DOHH2 (cell line): Measurements from ENCODE around the gene ADK.

Experiments used
- H3F3A ChIP-seq: fragments of 200-600 bp; sonication (generic), shearing (Covaris generic); 2 replicates; pipeline ENCODE4 v1.6.0; 2016; ENCODE audit warnings: antibody characterized with exemption, mild to moderate bottlenecking; ENCODE audit not compliant: control insufficient read depth, insufficient read depth
- H3K27ac ChIP-seq: fragments of 200-600 bp; sonication (generic); 2 replicates; pipeline ENCODE4 v1.5.1; 2014; ENCODE audit warnings: low read depth, mild to moderate bottlenecking, low read length, moderate library complexity
- H3K27me3 ChIP-seq: fragments of 200-600 bp; sonication (generic); 2 replicates; pipeline ENCODE4 v1.6.1; 2014; ENCODE audit warnings: mild to moderate bottlenecking, low read length, mixed read lengths; ENCODE audit not compliant: control insufficient read depth
- H3K36me3 ChIP-seq: fragments of 200-600 bp; sonication (generic); 2 replicates; pipeline ENCODE4 v1.6.1; 2014; ENCODE audit warnings: mild to moderate bottlenecking, low read length, moderate library complexity, mixed read lengths; ENCODE audit not compliant: control insufficient read depth
- H3K4me1 ChIP-seq: fragments of 200-600 bp; sonication (generic); 2 replicates; pipeline ENCODE4 v1.6.1; 2014; ENCODE audit warnings: mild to moderate bottlenecking, low read length, mixed read lengths; ENCODE audit not compliant: control insufficient read depth
- H3K4me2 ChIP-seq: fragments of 200-600 bp; sonication (generic); 2 replicates; pipeline ENCODE4 v1.6.0; 2014; ENCODE audit warnings: mild to moderate bottlenecking, low read length, moderate library complexity
- H3K4me3 ChIP-seq: fragments of 200-600 bp; sonication (generic); 2 replicates; pipeline ENCODE4 v1.5.1; 2014; ENCODE audit warnings: mild to moderate bottlenecking, low read length, mixed read lengths
- H3K79me2 ChIP-seq: fragments of 200-600 bp; sonication (generic); 2 replicates; pipeline ENCODE4 v1.6.1; 2014; ENCODE audit warnings: mild to moderate bottlenecking, low read length, mixed read lengths; ENCODE audit not compliant: control insufficient read depth
- H3K9me2 ChIP-seq: fragments of 200-600 bp; sonication (generic); replicated peaks from 2 replicates; pipeline ENCODE4 v1.6.1; 2014; ENCODE audit warnings: mild to moderate bottlenecking, low read length, mixed read lengths; ENCODE audit not compliant: control insufficient read depth
- H3K9me3 ChIP-seq: fragments of 200-600 bp; sonication (generic); 2 replicates; pipeline ENCODE4 v1.6.1; 2014; ENCODE audit warnings: antibody characterized with exemption, low read length, mixed read lengths; ENCODE audit not compliant: control insufficient read depth, insufficient read depth
- H4K20me1 ChIP-seq: fragments of 200-600 bp; sonication (generic); 2 replicates; pipeline ENCODE4 v1.6.0; 2014; ENCODE audit warnings: low read depth, mild to moderate bottlenecking, antibody characterized with exemption, low read length, moderate library complexity; ENCODE audit not compliant: control insufficient read depth, insufficient read depth
- CTCF ChIP-seq: fragments of 200-600 bp; sonication (generic); IDR thresholded peaks from one replicate; pipeline ENCODE4 v1.5.1; 2014; ENCODE audit warnings: antibody characterized with exemption, mild to moderate bottlenecking, low read depth, low read length; ENCODE audit not compliant: poor library complexity, severe bottlenecking
- EZH2phosphoT487 ChIP-seq: fragments of 200-600 bp; sonication (generic); IDR thresholded peaks from 2 replicates; pipeline ENCODE4 v1.6.1; 2017; ENCODE audit warnings: borderline replicate concordance, mild to moderate bottlenecking, antibody characterized with exemption, low read length, moderate library complexity, mixed read lengths

Gene ADK

DNA sequence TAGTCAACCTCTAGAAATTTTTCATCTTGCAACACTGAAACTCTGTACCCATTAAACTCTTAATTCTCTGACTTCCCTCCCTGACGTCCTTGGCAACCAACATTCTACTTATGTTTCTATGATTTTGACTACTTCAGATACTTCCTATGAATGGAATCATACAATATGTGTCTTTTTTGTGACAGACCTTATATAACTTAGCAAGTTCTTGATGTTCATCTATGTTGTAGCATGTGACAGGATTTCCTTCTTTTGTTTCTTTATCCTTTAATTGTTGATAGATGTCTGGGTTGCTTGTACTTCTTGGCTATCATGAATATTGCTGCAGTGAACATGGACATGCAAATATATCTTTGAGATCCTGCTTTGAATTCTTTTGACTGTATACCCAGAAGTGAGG, 240.8 kb downstream of the ADK start:
- H3K4me2 ChIP-seq: no peak overlapping the region
- H3K79me2 ChIP-seq: no peaks in the 10 kb centered on the region
- no peaks in the 10 kb centered on the region for H3K27me3 ChIP-seq
- no peak overlapping the region for H3K4me3 ChIP-seq
- no peak overlapping the region for H3K27ac ChIP-seq
- H4K20me1 ChIP-seq: no peaks in the 10 kb centered on the region
- TF ChIP-seq EZH2phosphoT487 (no peak), CTCF (no peak)
- H3K9me2 ChIP-seq: no peaks in the 10 kb centered on the region
- no peaks in the 10 kb centered on the region for H3K4me1 ChIP-seq
- H3F3A ChIP-seq: no peaks in the 10 kb centered on the region
- H3K36me3 ChIP-seq: peaks cover 5% of the 10 kb centered on the region; the same call in 1 of the 2 replicates
- no peaks in the 10 kb centered on the region for H3K9me3 ChIP-seq

DNA sequence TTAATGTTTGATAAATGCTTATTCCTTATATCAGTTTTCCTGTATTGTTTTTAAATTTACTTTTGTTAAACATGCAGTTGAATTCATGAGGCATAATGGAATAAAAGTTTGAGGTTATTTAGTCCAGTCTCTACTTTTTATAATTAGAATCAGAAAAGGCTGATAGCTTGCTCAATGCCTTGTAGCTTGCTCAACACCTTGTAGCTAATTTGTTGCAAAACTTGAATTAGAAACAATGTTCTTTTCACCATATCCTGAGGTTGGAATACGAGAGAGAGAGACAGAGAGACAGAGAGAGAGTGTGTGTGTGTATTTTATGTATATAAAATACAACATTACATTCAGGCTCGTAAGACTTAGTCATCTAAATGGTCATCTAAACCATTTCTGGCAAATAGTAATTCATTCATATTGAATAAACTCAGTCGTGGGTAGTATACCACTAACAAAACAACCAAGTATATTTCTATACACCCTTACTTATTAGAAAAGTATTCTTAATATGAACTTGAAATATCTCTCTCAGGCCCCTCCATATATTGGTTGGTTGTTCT, 243.5 kb downstream of the ADK start:
- Histone ChIP-seq H3K79me2 (no peaks in the 10 kb centered on the region), H3K9me3 (no peaks in the 10 kb centered on the region), H3K4me3 (no peak overlapping the region), H3F3A (0 out of 2 replicates have a peak, but pooled peaks cover 3% of the 10 kb centered on the region), H3K36me3 (peaks cover 5% of the 10 kb centered on the region; the same call in 1 of the 2 replicates), H3K4me1 (no peaks in the 10 kb centered on the region), H3K4me2 (no peak overlapping the region), H3K9me2 (no peaks in the 10 kb centered on the region), H3K27me3 (no peaks in the 10 kb centered on the region), H4K20me1 (no peaks in the 10 kb centered on the region), H3K27ac (no peak overlapping the region)
- TF ChIP-seq CTCF (no peak), EZH2phosphoT487 (no peak)

DNA sequence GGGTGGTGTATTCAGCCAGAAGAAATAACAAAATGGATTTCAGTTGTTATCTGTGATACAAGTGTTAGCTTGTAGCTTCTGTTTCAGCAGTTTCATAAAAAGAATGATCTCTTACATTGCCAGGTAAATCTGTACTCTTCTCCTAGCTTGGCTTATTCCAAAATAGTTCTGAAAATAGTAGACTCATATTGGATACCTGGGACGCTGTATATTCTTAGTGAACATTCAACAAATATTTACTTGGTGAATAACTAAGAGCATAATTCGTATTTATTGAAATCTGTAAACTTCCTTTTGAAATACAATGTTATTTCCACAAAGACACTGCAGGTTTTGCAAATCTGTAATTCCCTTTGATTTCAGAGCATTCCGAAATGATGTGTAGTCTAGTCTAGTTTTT, 249.2 kb downstream of the ADK start:
- Histone ChIP-seq H3K4me1 (no peaks in the 10 kb centered on the region), H3K9me3 (no peaks in the 10 kb centered on the region), H3K27me3 (no peaks in the 10 kb centered on the region), H3K36me3 (no peaks in the 10 kb centered on the region), H3K9me2 (no peaks in the 10 kb centered on the region), H3K27ac (no peak overlapping the region), H3F3A (0 out of 2 replicates have a peak, but pooled peaks cover 3% of the 10 kb centered on the region), H4K20me1 (no peaks in the 10 kb centered on the region), H3K4me2 (no peak overlapping the region), H3K4me3 (no peak overlapping the region), H3K79me2 (no peaks in the 10 kb centered on the region)
- TF ChIP-seq CTCF (no peak), EZH2phosphoT487 (no peak)
